HepG2 (cell line): ENCODE data around the gene RECQL5. TPM values are rescaled to one million over a fixed set of nuclear protein-coding genes. Genes with fewer than 3 reads are reported as not detected.
A peak's percentile ranks its signal among the peaks of the same experiment; 100 is the strongest.

ENCODE experiments used
- AGO2 ChIP-seq: fragments of 200-400 bp; formaldehyde crosslinking; optimal IDR thresholded peaks from 2 replicates; pipeline ENCODE3; 2017; ENCODE audit warnings: mild to moderate bottlenecking, low read depth, low read length, moderate library complexity
- MAF1 ChIP-seq: sonication (generic); formaldehyde crosslinking; IDR thresholded peaks from 2 replicates; pipeline ENCODE4 v1.5.0; 2020; ENCODE audit warnings: missing genetic modification reagents, borderline replicate concordance
- PBX3 ChIP-seq: sonication (generic); formaldehyde crosslinking; IDR thresholded peaks from 2 replicates; pipeline ENCODE4 v1.8.1; 2023; ENCODE audit warnings: missing genetic modification reagents, inconsistent platforms, borderline replicate concordance
- RCOR2 ChIP-seq: IDR thresholded peaks from 2 replicates; pipeline ENCODE4 v1.6.1; 2016; ENCODE audit warnings: missing biosample characterization, missing genetic modification reagents
- RXRA ChIP-seq: sonication (generic); formaldehyde crosslinking; IDR thresholded peaks from 2 replicates; pipeline ENCODE4 v1.5.1; 2020; ENCODE audit warnings: missing genetic modification reagents
- SSRP1 ChIP-seq: IDR thresholded peaks from 2 replicates; pipeline ENCODE4 v1.6.1; 2016; ENCODE audit warnings: control low read depth
- UBTF ChIP-seq: sonication (generic); formaldehyde crosslinking; IDR thresholded peaks from 2 replicates; pipeline ENCODE4 v1.4.0; 2020; ENCODE audit warnings: mild to moderate bottlenecking, missing genetic modification reagents
- ZNF546 ChIP-seq: sonication (generic); formaldehyde crosslinking; conservative IDR thresholded peaks from 2 replicates; pipeline ENCODE4 v1.8.1; 2023; ENCODE audit warnings: mild to moderate bottlenecking, missing genetic modification reagents
- polyA plus RNA-seq, 8 experiments: library from polyadenylated mRNA; depleted of rRNA in 3 of 8; stranded (reverse) in 7 of 8; unstranded in 1 of 8; fragments of >200 nt; fragmentation: Illumina TruSeq in 4 of 8; extraction: Trizol in 4 of 8; gene quantifications; 2 replicates each; pipeline versions ENCODE4 v1.2.1 to v1.2.3, GENCODE V29; 2011 to 2016; ENCODE audit warnings: low read depth in 4 of 8, missing spikeins in 1 of 8, mixed read lengths in 1 of 8; ENCODE audit not compliant: insufficient read depth in 1 of 8
- total RNA-seq, 5 experiments: library from RNA; depleted of rRNA; stranded (reverse); fragments of >200 nt; fragmentation: Illumina TruSeq; extraction: Trizol; gene quantifications; 2 replicates each; pipeline ENCODE4 v1.2.3, GENCODE V29; 2016; ENCODE audit warnings: low read depth in 1 of 5

Gene RECQL5
- total and polyA plus RNA-seq, 2 of the 13 experiments (the other 11 are each of a cell fraction or from before 2014, with no cell fraction given), result 27.7 to 32.0 TPM

GRCh38 chr17:75621489-75621888 is 45.5 kb downstream of the RECQL5 start (continued):
- TF ChIP-seq PBX3 (no peak), MAF1 (CRISPR knock-in tag) (no peak), AGO2 (peak; percentile 62), RCOR2 (CRISPR knock-in tag) (no peak), UBTF (no peak), RXRA (CRISPR knock-in tag) (no peak), SSRP1 (CRISPR knock-in tag) (peak; percentile 57; the same call in 1 of the 2 replicates), ZNF546 (no peak)
